ENCODE results near the gene SLMAP.

GRCh38 chr3:57715686-57716085 lies 40.4 kb upstream of the SLMAP start:
- TF ChIP-seq, protein P1, sequence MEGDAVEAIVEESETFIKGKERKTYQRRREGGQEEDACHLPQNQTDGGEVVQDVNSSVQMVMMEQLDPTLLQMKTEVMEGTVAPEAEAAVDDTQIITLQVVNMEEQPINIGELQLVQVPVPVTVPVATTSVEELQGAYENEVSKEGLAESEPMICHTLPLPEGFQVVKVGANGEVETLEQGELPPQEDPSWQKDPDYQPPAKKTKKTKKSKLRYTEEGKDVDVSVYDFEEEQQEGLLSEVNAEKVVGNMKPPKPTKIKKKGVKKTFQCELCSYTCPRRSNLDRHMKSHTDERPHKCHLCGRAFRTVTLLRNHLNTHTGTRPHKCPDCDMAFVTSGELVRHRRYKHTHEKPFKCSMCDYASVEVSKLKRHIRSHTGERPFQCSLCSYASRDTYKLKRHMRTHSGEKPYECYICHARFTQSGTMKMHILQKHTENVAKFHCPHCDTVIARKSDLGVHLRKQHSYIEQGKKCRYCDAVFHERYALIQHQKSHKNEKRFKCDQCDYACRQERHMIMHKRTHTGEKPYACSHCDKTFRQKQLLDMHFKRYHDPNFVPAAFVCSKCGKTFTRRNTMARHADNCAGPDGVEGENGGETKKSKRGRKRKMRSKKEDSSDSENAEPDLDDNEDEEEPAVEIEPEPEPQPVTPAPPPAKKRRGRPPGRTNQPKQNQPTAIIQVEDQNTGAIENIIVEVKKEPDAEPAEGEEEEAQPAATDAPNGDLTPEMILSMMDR (IDR thresholded peaks at IDR 0.05): no peak
- TF ChIP-seq EZH2 (IDR thresholded peaks at IDR 0.05; ENCODE audit: borderline replicate concordance, insufficient read depth, low read depth, low read length, poor library complexity, severe bottlenecking): no peak

Data from B cell (primary cell).